Tibial nerve (tissue), 4 donors: Measurements from ENCODE around the gene ELMO1.

ENCODE experiments used
- CTCF ChIP-seq, 5 experiments: fragments of 200-600 bp in 3 of 5; fragments of 450-650 bp in 2 of 5; sonication (generic) in 3 of 5; IDR thresholded peaks; one replicate each; pipeline ENCODE4 v1.5.1; 2016 to 2019; ENCODE audit warnings: antibody characterized with exemption in 5 of 5, mild to moderate bottlenecking in 3 of 5, moderate library complexity in 2 of 5
- EP300 ChIP-seq, 2 donors: sonication (generic); formaldehyde crosslinking; IDR thresholded peaks; one replicate each; pipeline ENCODE4 v1.6.1; 2017; ENCODE audit warnings: antibody characterized with exemption in 2 of 2, mild to moderate bottlenecking in 1 of 2
- POLR2A ChIP-seq, 2 donors: fragments of 450-650 bp; IDR thresholded peaks; one replicate each; pipeline ENCODE4 v1.6.1; 2017; ENCODE audit warnings: antibody characterized with exemption in 2 of 2, mild to moderate bottlenecking in 2 of 2, moderate library complexity in 2 of 2

- TF ChIP-seq CTCF (IDR thresholded peaks at IDR 0.05) (no peak), EP300 (IDR thresholded peaks at IDR 0.05) (peak in 1 of 2 donors; percentile 73), POLR2A (IDR thresholded peaks at IDR 0.05) (no peak)
These were observed 498.7 kb downstream of the ELMO1 start for GRCh38 chr7:36949711-36950600.
